ENCODE measurements around the gene FAM13C.
"Not testable (repeated sequence)": the region's sequence is repeated elsewhere in the genome, so short reads cannot be mapped to it uniquely, and the experiment has no call there.

Gene FAM13C

GRCh38 chr10:59225211-59225610, 137.1 kb downstream of the FAM13C start:
- no peak for DNase-seq

- DNase-seq, result not testable (repeated sequence)
These were observed 138.8 kb downstream of the FAM13C start for GRCh38 chr10:59223597-59223996.

GRCh38 chr10:59222788-59223187, 139.6 kb downstream of the FAM13C start:
- DNase-seq, result no peak

- DNase-seq, result no peak
These were observed 146.0 kb downstream of the FAM13C start for GRCh38 chr10:59216178-59216869.

- no peak for DNase-seq
These were observed 148.2 kb downstream of the FAM13C start for GRCh38 chr10:59214160-59214559.

GRCh38 chr10:59212301-59212798, 150.0 kb downstream of the FAM13C start:
- no peak for DNase-seq

- DNase-seq, result no peak
These were observed 156.1 kb downstream of the FAM13C start for GRCh38 chr10:59206204-59206720.
